ENCODE data around the gene STAU1. TPM values are rescaled to one million over a fixed set of nuclear protein-coding genes. Genes with fewer than 3 reads are reported as not detected.

Gene STAU1
- total and polyA plus RNA-seq, 2 of the 13 experiments (the other 11 are each of a cell fraction or from before 2014, with no cell fraction given) = 119 to 133 TPM

- TF ChIP-seq ZUFSP (CRISPR knock-in tag; IDR thresholded peaks at IDR 0.05; ENCODE audit: borderline replicate concordance) (no peak), TARDBP (CRISPR knock-in tag; IDR thresholded peaks at IDR 0.05) (0 out of 2 replicates have a peak, but pooled peaks have one; percentile 23), RBM22 (optimal IDR thresholded peaks at IDR 0.05; ENCODE audit: low read length) (peak; percentile 33), POGZ (CRISPR knock-in tag; IDR thresholded peaks at IDR 0.05) (no peak), SP140L (CRISPR knock-in tag; IDR thresholded peaks at IDR 0.05; ENCODE audit: borderline replicate concordance) (no peak), POLR2G (IDR thresholded peaks at IDR 0.05; ENCODE audit: low read depth, low read length) (0 out of 2 replicates have a peak, but pooled peaks have one; percentile 23), ZNF770 (CRISPR knock-in tag; IDR thresholded peaks at IDR 0.05) (peak; percentile 68; the same call in 1 of the 2 replicates), ZNF619 (CRISPR knock-in tag; IDR thresholded peaks at IDR 0.05) (no peak)
Observed at GRCh38 chr20:49146442-49147225, 41.5 kb downstream of the STAU1 start (continued).

GRCh38 chr20:49140834-49141233 lies 47.3 kb downstream of the STAU1 start:
- POLR2A ChIA-PET = no interaction called here
- Histone ChIP-seq H3K4me1 (ENCODE audit: insufficient read depth, low read length) (peaks cover 13% of the 10 kb centered on the region; the same call in 1 of the 2 replicates), H3K4me2 (ENCODE audit: low read depth, low read length) (no peak overlapping the region), H2AFZ (ENCODE audit: low read length) (no peak overlapping the region), H4K20me1 (ENCODE audit: insufficient read depth, low read length) (peaks cover 23% of the 10 kb centered on the region; the same call in 1 of the 2 replicates), H3K9me3 (ENCODE audit: low read length) (no peaks in the 10 kb centered on the region), H3K4me3 (replicated peaks in 1 of 3; ENCODE audit: insufficient read depth in 1 of 3, low read depth in 2 of 3, low read length in 3 of 3) (no peak overlapping the region), H3K27ac (ENCODE audit: extremely low read length, insufficient read depth, low read length) (no peak overlapping the region), H3K79me2 (ENCODE audit: insufficient read depth, low read length) (peaks cover 52% of the 10 kb centered on the region), H3K27me3 (ENCODE audit: control insufficient read depth in 1 of 2, insufficient read depth in 2 of 2, low read length in 2 of 2) (no peaks in the 10 kb centered on the region), H3K9ac (ENCODE audit: insufficient read depth, low read depth, low read length) (no peak overlapping the region), H3K36me3 (replicated peaks in 1 of 2; ENCODE audit: control insufficient read depth in 1 of 2, insufficient read depth in 2 of 2, low read length in 2 of 2) (peaks cover 20 to 47% of the 10 kb centered on the region in 2 experiments)
- 96% methylated on average over 2 of the region's 2 CpGs for WGBS (ENCODE audit: low lambda C conversion rate)
- CTCF ChIA-PET (ENCODE audit: low intra/inter-chr PET ratio, low total read pairs) = no interaction called here
- DNase-seq (ENCODE audit: low spot score) (no peak), ATAC-seq (no peak), FAIRE-seq (no peak)
- BruUV-seq (replicated peaks) = no TSS peak
- intact Hi-C loops (cut with micrococcal nuclease; ENCODE audit: unreplicated experiment) (no loop called here), in situ Hi-C loops (cut with HindIII; ENCODE audit: extremely low pct_ligation_motif_present, low pct_unique_long_range_greater_than_20kb) (no loop called here)
- TF ChIP-seq BCLAF1 (IDR thresholded peaks at IDR 0.05) (no peak), U2AF2 (IDR thresholded peaks at IDR 0.05; ENCODE audit: low read depth, low read length) (no peak), KMT2A (CRISPR knock-in tag; IDR thresholded peaks at IDR 0.05) (no peak), RFX1 (IDR thresholded peaks at IDR 0.05) (no peak), TFDP2 (CRISPR knock-in tag; IDR thresholded peaks at IDR 0.05) (no peak)
